Measurements from ENCODE around the gene PACC1.
"Not testable (repeated sequence)": the region's sequence is repeated elsewhere in the genome, so short reads cannot be mapped to it uniquely, and the experiment has no call there.

The PACC1 gene

GRCh38 chr1:212395678-212396437 is 18.8 kb downstream of the PACC1 start:
- DNase-seq, result not testable (repeated sequence)

- no peak for DNase-seq
Measured at GRCh38 chr1:212388985-212389716, 25.5 kb downstream of the PACC1 start.

GRCh38 chr1:212386029-212386428 is 28.7 kb downstream of the PACC1 start:
- DNase-seq, result no peak

GRCh38 chr1:212381397-212382035 is 33.2 kb downstream of the PACC1 start:
- peak; percentile 24 to 31 (median 30) for DNase-seq

GRCh38 chr1:212379366-212379765 is 35.3 kb downstream of the PACC1 start:
- no peak for DNase-seq

- no peak for DNase-seq
Measured at GRCh38 chr1:212377644-212378043, 37.0 kb downstream of the PACC1 start.

GRCh38 chr1:212375986-212376385 is 38.7 kb downstream of the PACC1 start:
- DNase-seq, result no peak

GRCh38 chr1:212368073-212368484 is 46.6 kb downstream of the PACC1 start:
- DNase-seq, result peak; percentile 75 to 82 (median 80)

GRCh38 chr1:212367474-212368072 is 47.1 kb downstream of the PACC1 start:
- DNase-seq, result no peak

GRCh38 chr1:212366901-212367300 is 47.8 kb downstream of the PACC1 start:
- DNase-seq, result no peak

- no peak for DNase-seq
Measured at GRCh38 chr1:212364985-212365384, 49.7 kb downstream of the PACC1 start.

- no peak for DNase-seq
Measured at GRCh38 chr1:212359794-212360479, 54.7 kb downstream of the PACC1 start.

GRCh38 chr1:212355230-212355969 is 59.3 kb downstream of the PACC1 start:
- no peak for DNase-seq

- DNase-seq, result no peak
Measured at GRCh38 chr1:212354464-212354863, 60.2 kb downstream of the PACC1 start.

GRCh38 chr1:212353181-212353580 is 61.5 kb downstream of the PACC1 start:
- no peak for DNase-seq

- DNase-seq, result no peak
Measured at GRCh38 chr1:212351588-212352362, 62.9 kb downstream of the PACC1 start.

GRCh38 chr1:212346601-212347000 is 68.1 kb downstream of the PACC1 start:
- DNase-seq, result peak in 1 of 3 donors; percentile 3

- DNase-seq, result no peak
Measured at GRCh38 chr1:212344905-212345304, 69.8 kb downstream of the PACC1 start.

- DNase-seq, result no peak
Measured at GRCh38 chr1:212341090-212341489, 73.6 kb downstream of the PACC1 start.

- DNase-seq, result no peak
Measured at GRCh38 chr1:212329105-212329504, 85.6 kb downstream of the PACC1 start.

GRCh38 chr1:212328248-212328647 is 86.4 kb downstream of the PACC1 start:
- DNase-seq, result no peak
